Lower leg skin (tissue), 4 donors: Measurements from ENCODE around the gene KCTD13. TPM values are rescaled to one million over a fixed set of nuclear protein-coding genes. Genes with fewer than 3 reads are reported as not detected.
"Not testable (repeated sequence)": the region's sequence is repeated elsewhere in the genome, so short reads cannot be mapped to it uniquely, and the experiment has no call there.

ENCODE experiments used
- DNase-seq, 2 donors: peaks; one replicate each; pipeline ENCODE4 v3.0.0-alpha.2; 2019; ENCODE audit warnings: low spot score in 2 of 2
- H3K4me3 ChIP-seq: fragments of 200-600 bp; sonication (generic); 2 replicates; pipeline ENCODE4 v1.5.1; 2017; ENCODE audit warnings: mild to moderate bottlenecking, low read depth; ENCODE audit not compliant: poor library complexity, severe bottlenecking
- POLR2A ChIP-seq, 2 donors: fragments of 450-650 bp; IDR thresholded peaks; one replicate each; pipeline ENCODE4 v1.6.1; 2016 to 2017; ENCODE audit warnings: antibody characterized with exemption in 2 of 2, mild to moderate bottlenecking in 1 of 2, moderate library complexity in 1 of 2
- WGBS, 2 donors: methylation state at CpG; one replicate each; pipeline ENCODE4 v1.1.5; 2018; 5-methylcytosine and 5-hydroxymethylcytosine counted together
- intact Hi-C: fragments of 100-400 bp; cut with DNase I; formaldehyde crosslinking; loops from one replicate; pipeline ENCODE4 v1.15.0; 2023; ENCODE audit warnings: low total_unique reads
- total RNA-seq, 4 donors: library from RNA; depleted of rRNA; stranded (reverse); fragments of >200 nt; gene quantifications; one replicate each; pipeline ENCODE4 v1.1.0, GENCODE V29; 2016
- TF ChIP-seq, protein P1 (sequence below), 3 donors: fragments of 450-650 bp; IDR thresholded peaks; one replicate each; pipeline ENCODE4 v1.5.1; 2016; ENCODE audit warnings: antibody characterized with exemption in 3 of 3, mild to moderate bottlenecking in 3 of 3, moderate library complexity in 2 of 3

The KCTD13 gene
- total RNA-seq, 4 donors from 2014 or later: 19.7 to 34.4 (median 26.0) TPM

DNA sequence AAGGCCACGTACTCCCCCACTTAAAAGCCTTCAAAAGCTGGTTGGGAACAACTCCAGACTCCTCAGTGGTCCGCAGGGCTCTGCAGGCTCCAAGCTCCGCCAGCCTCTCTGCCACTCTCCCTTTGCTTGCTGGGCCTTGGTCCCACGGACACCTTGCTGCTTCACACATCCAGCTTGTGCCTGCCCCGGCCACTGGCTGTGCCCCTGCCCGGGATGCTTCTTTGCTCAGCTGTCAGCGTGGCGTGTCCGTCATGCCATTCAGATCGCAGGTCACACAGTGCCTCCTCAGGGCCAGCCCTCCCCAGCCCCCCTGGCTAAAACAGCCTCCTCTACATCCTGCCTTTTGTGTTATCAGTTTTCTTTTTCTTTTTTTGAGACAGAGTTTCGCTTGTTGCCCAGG, 13.9 kb downstream of the KCTD13 start:
- WGBS, 2 donors: 88 to 90% methylated on average over 11 of the region's 11 CpGs
- no peak for DNase-seq
- TF ChIP-seq, protein P1, sequence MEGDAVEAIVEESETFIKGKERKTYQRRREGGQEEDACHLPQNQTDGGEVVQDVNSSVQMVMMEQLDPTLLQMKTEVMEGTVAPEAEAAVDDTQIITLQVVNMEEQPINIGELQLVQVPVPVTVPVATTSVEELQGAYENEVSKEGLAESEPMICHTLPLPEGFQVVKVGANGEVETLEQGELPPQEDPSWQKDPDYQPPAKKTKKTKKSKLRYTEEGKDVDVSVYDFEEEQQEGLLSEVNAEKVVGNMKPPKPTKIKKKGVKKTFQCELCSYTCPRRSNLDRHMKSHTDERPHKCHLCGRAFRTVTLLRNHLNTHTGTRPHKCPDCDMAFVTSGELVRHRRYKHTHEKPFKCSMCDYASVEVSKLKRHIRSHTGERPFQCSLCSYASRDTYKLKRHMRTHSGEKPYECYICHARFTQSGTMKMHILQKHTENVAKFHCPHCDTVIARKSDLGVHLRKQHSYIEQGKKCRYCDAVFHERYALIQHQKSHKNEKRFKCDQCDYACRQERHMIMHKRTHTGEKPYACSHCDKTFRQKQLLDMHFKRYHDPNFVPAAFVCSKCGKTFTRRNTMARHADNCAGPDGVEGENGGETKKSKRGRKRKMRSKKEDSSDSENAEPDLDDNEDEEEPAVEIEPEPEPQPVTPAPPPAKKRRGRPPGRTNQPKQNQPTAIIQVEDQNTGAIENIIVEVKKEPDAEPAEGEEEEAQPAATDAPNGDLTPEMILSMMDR (IDR thresholded peaks at IDR 0.05): no peak
- TF ChIP-seq POLR2A (IDR thresholded peaks at IDR 0.05): no peak
- H3K4me3 ChIP-seq: no peak overlapping the region
- intact Hi-C loops: no loop called here

DNA sequence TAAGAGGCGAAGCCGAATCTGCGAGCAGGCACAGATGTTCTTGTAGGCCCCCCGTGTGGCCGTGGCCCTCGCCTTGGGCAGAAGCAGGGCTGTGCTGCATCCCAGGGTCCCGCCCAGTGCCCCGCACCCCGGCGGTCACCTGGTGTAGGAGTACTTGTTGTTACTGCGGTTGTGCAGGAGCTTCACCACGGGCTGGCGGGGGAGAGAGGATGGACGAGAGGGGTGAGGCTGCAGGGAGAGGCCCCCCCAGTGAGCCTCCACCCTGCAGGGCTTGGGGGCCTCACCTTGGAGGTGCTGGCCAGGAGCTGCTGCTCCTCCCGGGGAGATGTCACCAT, 14.4 kb downstream of the KCTD13 start:
- intact Hi-C loops: no loop called here
- TF ChIP-seq, protein P1 (IDR thresholded peaks at IDR 0.05): no peak
- no peak for TF ChIP-seq POLR2A (IDR thresholded peaks at IDR 0.05)
- WGBS, 2 donors: 87 to 90% methylated on average over 13 to 14 of the region's 15 CpGs
- DNase-seq: no peak
- no peak overlapping the region for H3K4me3 ChIP-seq

DNA sequence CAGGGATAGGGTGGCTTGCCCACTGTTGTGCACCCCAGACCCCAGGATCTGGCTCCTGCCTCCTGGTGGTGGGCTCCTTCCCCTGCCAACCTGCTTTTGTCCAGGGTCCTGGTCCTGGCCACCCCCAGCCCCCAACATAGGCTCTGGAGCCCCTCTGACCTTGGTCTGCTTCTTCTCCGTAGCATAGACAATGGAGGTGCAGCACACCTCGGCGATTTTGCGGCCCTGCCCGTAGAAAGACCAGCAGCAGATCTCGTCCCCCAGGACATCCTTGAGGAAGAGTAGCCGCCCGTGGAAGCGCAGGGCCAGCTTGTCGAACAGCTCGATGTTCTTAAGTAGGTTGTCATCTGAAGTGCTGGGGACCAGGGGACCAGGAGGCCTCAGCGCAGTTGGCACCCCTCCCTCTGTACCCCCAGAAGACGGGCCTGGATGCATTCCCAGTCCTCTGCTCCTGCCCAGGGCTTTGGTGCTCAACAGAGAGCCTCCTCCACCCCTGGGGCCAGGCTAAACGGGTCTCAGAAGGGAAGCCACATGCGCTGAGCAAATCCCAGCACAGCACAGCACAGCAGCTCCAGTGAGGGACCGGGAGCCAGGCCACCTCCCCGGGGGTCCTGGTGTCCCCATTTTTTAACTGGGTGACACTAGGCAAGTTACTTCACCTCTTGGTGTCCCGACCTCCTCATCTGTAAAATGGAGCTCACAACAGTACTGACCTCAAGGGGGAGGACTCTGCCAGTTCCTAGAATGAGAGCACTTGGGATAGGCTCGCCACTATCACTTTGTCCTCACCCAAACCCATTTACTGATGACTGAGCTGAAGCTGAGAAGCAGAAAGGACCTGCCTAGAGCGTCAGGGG, 15.0 kb downstream of the KCTD13 start:
- no peak for DNase-seq
- no peak overlapping the region for H3K4me3 ChIP-seq
- TF ChIP-seq, protein P1 (IDR thresholded peaks at IDR 0.05): no peak
- TF ChIP-seq POLR2A (IDR thresholded peaks at IDR 0.05): no peak
- intact Hi-C loops: no loop called here
- WGBS, 2 donors: 85 to 91% methylated on average over 19 to 20 of the region's 20 CpGs

GRCh38 chr16:29909851-29910250, 16.2 kb downstream of the KCTD13 start:
- DNase-seq, intact Hi-C loops, H3K4me3 ChIP-seq: not testable (repeated sequence)
- WGBS, 2 donors: 74 to 75% methylated on average over 6 of the region's 6 CpGs

GRCh38 chr16:29909391-29909790, 16.6 kb downstream of the KCTD13 start:
- 66 to 74% methylated on average over 2 of the region's 2 CpGs for whole genome bisulfite sequencing, 2 donors
- H3K4me3 ChIP-seq: no peak overlapping the region
- DNase-seq: no peak
- TF ChIP-seq, protein P1 (IDR thresholded peaks at IDR 0.05): no peak
- TF ChIP-seq POLR2A (IDR thresholded peaks at IDR 0.05): no peak
- intact Hi-C loops: no loop called here

DNA sequence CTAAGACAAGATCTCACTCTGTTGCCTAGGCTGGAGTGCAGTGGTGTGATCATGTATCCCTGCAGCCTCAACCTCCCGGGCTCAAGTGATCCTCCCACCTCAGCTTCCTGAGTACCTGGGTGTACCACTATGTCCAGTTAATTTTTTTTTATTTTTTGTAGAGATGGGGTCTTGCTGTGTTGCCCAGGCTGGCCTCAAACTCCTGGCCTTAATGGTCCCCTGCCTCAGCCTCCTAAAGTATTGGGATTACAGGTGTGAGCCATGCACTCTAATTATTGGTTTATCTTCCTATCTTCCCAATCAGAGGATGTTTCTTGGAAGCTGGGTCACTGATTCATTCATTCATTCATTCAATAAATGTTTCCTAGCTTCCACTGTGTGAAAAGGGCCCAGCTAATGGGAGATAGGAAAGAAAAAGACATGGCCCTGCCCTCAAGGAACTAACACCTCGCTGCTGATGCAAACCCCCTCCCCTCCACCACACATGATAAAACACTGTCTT, 17.3 kb downstream of the KCTD13 start:
- no peak for TF ChIP-seq POLR2A (IDR thresholded peaks at IDR 0.05)
- TF ChIP-seq, protein P1 (IDR thresholded peaks at IDR 0.05): no peak
- no peak overlapping the region for H3K4me3 ChIP-seq
- intact Hi-C loops: no loop called here
- 77 to 80% methylated on average over 2 of the region's 2 CpGs for WGBS, 2 donors
- DNase-seq: no peak
